ENCODE data around the gene HMBS. TPM values are rescaled to one million over a fixed set of nuclear protein-coding genes. Genes with fewer than 3 reads are reported as not detected.

The HMBS gene
- total and polyA plus RNA-seq, 2 of the 8 experiments (the other 6 are each of a cell fraction or from before 2014, with no cell fraction given) = 69.3 to 109 TPM

DNA sequence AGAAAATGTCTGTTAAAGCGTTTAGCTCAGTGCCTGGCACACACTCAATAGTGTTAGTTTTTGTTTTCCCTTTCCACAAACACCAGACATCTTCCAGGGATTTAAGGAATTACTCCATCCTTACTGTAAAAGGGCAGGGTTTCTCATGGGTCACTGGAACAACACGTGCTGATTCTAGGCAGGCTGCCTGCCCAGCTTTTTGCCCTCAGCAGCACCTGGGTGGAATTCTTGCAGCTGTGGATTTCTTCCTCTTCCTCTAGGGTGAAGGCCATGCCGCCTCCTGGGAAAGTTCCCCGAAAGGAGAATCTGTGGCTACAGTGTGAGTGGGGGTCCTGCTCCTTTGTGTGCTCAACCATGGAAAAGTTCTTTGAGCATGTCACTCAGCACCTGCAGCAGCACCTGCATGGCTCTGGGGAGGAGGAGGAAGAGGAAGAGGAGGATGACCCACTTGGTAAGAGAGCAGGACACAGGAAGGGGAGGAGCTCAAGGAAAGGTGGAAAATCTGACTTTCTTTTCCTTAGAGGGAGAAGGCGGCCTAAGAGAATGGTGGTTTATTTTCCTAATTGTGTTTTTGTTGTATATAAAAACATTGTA, 42.1 kb downstream of the HMBS start:
- H3K23ac ChIP-seq (ENCODE audit: insufficient read length) = no peak overlapping the region
- WGBS, 2 experiments (ENCODE audit: extremely low coverage in 1 of 2, insufficient coverage in 1 of 2, insufficient read length in 1 of 2, insufficient replicate concordance in 2 of 2, low coverage in 1 of 2, low lambda C conversion rate in 2 of 2, missing lambda C conversion rate in 1 of 2) = 84% methylated on average over 5 of the region's 5 CpGs; no CpG with 5 or more reads in 1 of the 2 experiments
- H3K36me3 ChIP-seq (ENCODE audit: control insufficient read depth in 2 of 4, insufficient read depth in 4 of 4, low read length in 3 of 4) = peaks cover 7 to 32% (median 21%) of the 10 kb centered on the region in 4 experiments
- H3K9me3 ChIP-seq (ENCODE audit: insufficient read depth in 2 of 2, low read depth in 1 of 2, low read length in 1 of 2) = no peaks in the 10 kb centered on the region
- no peak overlapping the region for H4K91ac ChIP-seq (replicated peaks; ENCODE audit: insufficient read length, low read length)
- peaks cover 0 to 13% of the 10 kb centered on the region in 2 experiments for H4K20me1 ChIP-seq (replicated peaks in 1 of 2; ENCODE audit: control insufficient read depth in 1 of 2, insufficient read depth in 2 of 2, low read length in 2 of 2)
- no peak overlapping the region for H3K4me2 ChIP-seq (ENCODE audit: insufficient read depth in 1 of 2, low read depth in 2 of 2, low read length in 2 of 2)
- H3K79me1 ChIP-seq (ENCODE audit: low read depth, low read length) = peaks cover 7% of the 10 kb centered on the region; the same call in 1 of the 2 replicates
- peaks cover 0 to 8% (median 6%) of the 10 kb centered on the region in 4 experiments; a peak in 5 of 7 replicates for H3K4me1 ChIP-seq (replicated peaks in 1 of 4; ENCODE audit: control insufficient read depth in 3 of 4, insufficient read depth in 4 of 4, low read length in 3 of 4)
- H3K56ac ChIP-seq (replicated peaks; ENCODE audit: insufficient read length, low read depth, low read length) = no peak overlapping the region
- no peak overlapping the region for H4K8ac ChIP-seq (ENCODE audit: extremely low read depth, insufficient read depth, low read length)
- H2BK15ac ChIP-seq (ENCODE audit: low read length) = no peak overlapping the region
- ChIA-PET POLR2A (ENCODE audit: partially characterized antibody) (interaction anchor here (0.5 to 3.2 kb wide), 6 partner anchors 8 to 1525 kb away, joined by 3 to 19 read pairs (median 4); partner anchors contain the start of genes CBL and MCAM), CTCF (ENCODE audit: partially characterized antibody) (interaction anchor here (1.0 to 2.5 kb wide), 7 partner anchors 14 to 171 kb away, joined by 3 to 9 read pairs (median 3); no protein-coding TSS in a partner anchor)
- peaks cover 7 to 24% of the 10 kb centered on the region in 2 experiments for H3K79me2 ChIP-seq (ENCODE audit: control insufficient read depth in 1 of 2, insufficient read depth in 2 of 2, low read length in 2 of 2)
- H2AFZ ChIP-seq (ENCODE audit: low read length) = no peak overlapping the region
- 0 out of 2 replicates have a peak, but pooled peaks cover 5% of the 10 kb centered on the region for H3K23me2 ChIP-seq (ENCODE audit: low read depth, low read length)
- H3K9ac ChIP-seq (replicated peaks in 1 of 4; ENCODE audit: extremely low read depth in 1 of 4, low read depth in 3 of 4, low read length in 3 of 4) = peak overlapping the region in 1 of 4 experiments; percentile 5; a peak in 1 of 7 replicates
- FAIRE-seq (no peak), DNase-seq (ENCODE audit: low read depth in 1 of 2, low spot score in 2 of 2) (no peak)
- no peaks in the 10 kb centered on the region for H3K27me3 ChIP-seq (replicated peaks in 1 of 4; ENCODE audit: control insufficient read depth in 3 of 4, extremely low read depth in 1 of 4, insufficient read depth in 3 of 4, low read length in 3 of 4)
- 0 out of 2 replicates have a peak overlapping the region, but pooled peaks have one; percentile 32 for H3K27ac ChIP-seq (ENCODE audit: low read depth, low read length)
- no peak overlapping the region for H2BK5ac ChIP-seq (ENCODE audit: low read depth, low read length)
- H3K4ac ChIP-seq (replicated peaks; ENCODE audit: insufficient read length, low read depth, low read length) = no peak overlapping the region
- H2AK5ac ChIP-seq (ENCODE audit: low read depth, low read length) = no peak overlapping the region
- no peak overlapping the region for H3K18ac ChIP-seq (ENCODE audit: extremely low read depth, low read length)
- H4K5ac ChIP-seq (ENCODE audit: insufficient read length, low read depth, low read length) = no peak overlapping the region
- no peak overlapping the region for H2BK12ac ChIP-seq (ENCODE audit: low read depth, low read length)
- H2BK120ac ChIP-seq (replicated peaks; ENCODE audit: low read depth, low read length) = no peak overlapping the region
- no peak overlapping the region for H2BK20ac ChIP-seq (ENCODE audit: low read length)
- no peak overlapping the region for H3K4me3 ChIP-seq (ENCODE audit: extremely low read depth in 1 of 4, insufficient read depth in 2 of 4, low read depth in 3 of 4, low read length in 4 of 4)
- no peak overlapping the region for H3K14ac ChIP-seq (ENCODE audit: insufficient read length)
- TF ChIP-seq RBBP5 (IDR thresholded peaks at IDR 0.05; ENCODE audit: borderline replicate concordance, low read depth, low read length) = no peak
- no peak for TF ChIP-seq TBP (IDR thresholded peaks at IDR 0.05; ENCODE audit: low read depth, low read length)
- no peak for TF ChIP-seq TCF12 (IDR thresholded peaks at IDR 0.05; ENCODE audit: low read depth, low read length)
- TF ChIP-seq SRF (IDR thresholded peaks at IDR 0.05; ENCODE audit: low read depth, low read length) = no peak
- TF ChIP-seq POU5F1 (IDR thresholded peaks at IDR 0.05; ENCODE audit: low read depth, low read length) = no peak
- no peak for TF ChIP-seq RFX5 (IDR thresholded peaks at IDR 0.05; ENCODE audit: borderline replicate concordance, low read depth, low read length)
- TF ChIP-seq EZH2 (IDR thresholded peaks at IDR 0.05; ENCODE audit: low read depth, low read length, severe bottlenecking) = no peak
- TF ChIP-seq SIX5 (IDR thresholded peaks at IDR 0.05; ENCODE audit: low read depth, low read length) = no peak
- TF ChIP-seq, protein P1, sequence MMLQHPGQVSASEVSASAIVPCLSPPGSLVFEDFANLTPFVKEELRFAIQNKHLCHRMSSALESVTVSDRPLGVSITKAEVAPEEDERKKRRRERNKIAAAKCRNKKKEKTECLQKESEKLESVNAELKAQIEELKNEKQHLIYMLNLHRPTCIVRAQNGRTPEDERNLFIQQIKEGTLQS (IDR thresholded peaks at IDR 0.05; ENCODE audit: insufficient read depth, low read depth, low read length) = no peak
- no peak for TF ChIP-seq CEBPB (IDR thresholded peaks at IDR 0.05; ENCODE audit: low read depth, low read length)
- TF ChIP-seq KDM4A (IDR thresholded peaks at IDR 0.05; ENCODE audit: low read depth, low read length, severe bottlenecking) = no peak
- no peak for TF ChIP-seq RXRA (IDR thresholded peaks at IDR 0.05; ENCODE audit: insufficient read depth, low read depth, low read length)
- TF ChIP-seq JUND (IDR thresholded peaks at IDR 0.05; ENCODE audit: low read length) = no peak
